ENCODE measurements around the gene COX6A2. TPM values are rescaled to one million over a fixed set of nuclear protein-coding genes. Genes with fewer than 3 reads are reported as not detected.

COX6A2 gene
- total RNA-seq, 1 experiment from 2014 or later: not detected

GRCh38 chr16:31453255-31454204, 25.4 kb upstream of the COX6A2 start:
- DNase-seq (ENCODE audit: low read depth, low spot score): no peak
- Histone ChIP-seq H3K4me3 (ENCODE audit: low read depth in 2 of 2, low read length in 2 of 2) (peak overlapping the region in 1 of 2 experiments; percentile 6; a peak in 1 of 4 replicates), H3K27me3 (ENCODE audit: control insufficient read depth, insufficient read depth, low read length) (no peaks in the 10 kb centered on the region), H3K4me1 (ENCODE audit: control insufficient read depth, insufficient read depth, low read length) (peaks cover 51% of the 10 kb centered on the region), H3K27ac (ENCODE audit: low read length) (peak overlapping the region; percentile 63), H3K9me3 (ENCODE audit: control insufficient read depth, insufficient read depth, low read depth, low read length) (no peaks in the 10 kb centered on the region), H3K36me3 (ENCODE audit: control insufficient read depth, insufficient read depth, low read length) (no peaks in the 10 kb centered on the region)
- POLR2A ChIA-PET: interaction anchor here (0.6 kb wide), 2 partner anchors 70 to 404 kb away, joined by 3 read pairs; no protein-coding TSS in a partner anchor
- ATAC-seq: peak; percentile 36
- intact Hi-C loops (cut with micrococcal nuclease; ENCODE audit: unreplicated experiment): no loop called here
- TF ChIP-seq CTCF (IDR thresholded peaks at IDR 0.05) (no peak), POLR2AphosphoS5 (IDR thresholded peaks at IDR 0.05; ENCODE audit: low read depth, low read length) (0 out of 2 replicates have a peak, but pooled peaks have one; percentile 9), TCF7L2 (IDR thresholded peaks at IDR 0.05; ENCODE audit: low read depth, low read length) (no peak), SIN3A (IDR thresholded peaks at IDR 0.05; ENCODE audit: borderline replicate concordance, insufficient read depth, low read depth, low read length) (no peak), REST (IDR thresholded peaks at IDR 0.05; ENCODE audit: insufficient read depth in 1 of 2, low read depth in 2 of 2, low read length in 1 of 2) (no peak)
- in situ Hi-C loops (cut with HindIII; ENCODE audit: low pct_unique_long_range_greater_than_20kb, low sequenced_read_pairs): no loop called here
- no TSS peak for BruUV-seq (replicated peaks)
- CTCF ChIA-PET: interaction anchor here (0.6 to 0.7 kb wide), 3 partner anchors 10 to 396 kb away, joined by 3 to 7 read pairs (median 5); no protein-coding TSS in a partner anchor

- Histone ChIP-seq H3K9me3 (ENCODE audit: control insufficient read depth, insufficient read depth, low read depth, low read length) (no peaks in the 10 kb centered on the region), H3K36me3 (ENCODE audit: control insufficient read depth, insufficient read depth, low read length) (no peaks in the 10 kb centered on the region), H3K4me1 (ENCODE audit: control insufficient read depth, insufficient read depth, low read length) (peaks cover 51% of the 10 kb centered on the region), H3K27ac (ENCODE audit: low read length) (peak overlapping the region; percentile 63; the same call in 1 of the 2 replicates), H3K4me3 (ENCODE audit: low read depth in 2 of 2, low read length in 2 of 2) (no peak overlapping the region), H3K27me3 (ENCODE audit: control insufficient read depth, insufficient read depth, low read length) (no peaks in the 10 kb centered on the region)
- ChIA-PET POLR2A (interaction anchor here (0.7 kb wide), 1 partner anchor 50 kb away, joined by 12 read pairs; no protein-coding TSS in a partner anchor), CTCF (interaction anchor here (0.6 to 0.7 kb wide), 3 partner anchors 9 to 450 kb away, joined by 5 to 7 read pairs (median 7); no protein-coding TSS in a partner anchor)
- no TSS peak for BruUV-seq (replicated peaks)
- TF ChIP-seq SIN3A (IDR thresholded peaks at IDR 0.05; ENCODE audit: borderline replicate concordance, insufficient read depth, low read depth, low read length): no peak
- TF ChIP-seq POLR2AphosphoS5 (IDR thresholded peaks at IDR 0.05; ENCODE audit: low read depth, low read length): no peak
- no peak for TF ChIP-seq CTCF (IDR thresholded peaks at IDR 0.05)
- TF ChIP-seq REST (IDR thresholded peaks at IDR 0.05; ENCODE audit: insufficient read depth in 1 of 2, low read depth in 2 of 2, low read length in 1 of 2): no peak
- TF ChIP-seq TCF7L2 (IDR thresholded peaks at IDR 0.05; ENCODE audit: low read depth, low read length): no peak
- intact Hi-C loops (cut with micrococcal nuclease; ENCODE audit: unreplicated experiment): no loop called here
- in situ Hi-C loops (cut with HindIII; ENCODE audit: low pct_unique_long_range_greater_than_20kb, low sequenced_read_pairs): no loop called here
- DNase-seq (ENCODE audit: low read depth, low spot score): no peak
- peak; percentile 27 for ATAC-seq
Observed at GRCh38 chr16:31452631-31453106, 24.5 kb upstream of the COX6A2 start.
